IMR-90 (cell line): ENCODE results near the gene PRKCSH. TPM values are rescaled to one million over a fixed set of nuclear protein-coding genes. Genes with fewer than 3 reads are reported as not detected.
A peak's percentile ranks its signal among the peaks of the same experiment; 100 is the strongest.

Experiments used
- ATAC-seq: fragments of 200-7000 bp; cut with Tn5 transposase; 2 replicates; pipeline ENCODE4 v1.9.1; 2020; ENCODE audit warnings: low read depth, mild to moderate bottlenecking, moderate library complexity
- BruUV-seq: library from RNA; stranded (reverse); fragments of 400-500 nt; replicated peaks from 2 replicates; lab custom pipeline; 2021; lab: Mats Ljungman, UMichigan
- CTCF ChIA-PET: fragments of 300-600 bp; formaldehyde crosslinking; extraction: SDS; loops from one replicate; lab custom pipeline; 2021; ENCODE audit warnings: antibody characterized with exemption; lab: Yijun Ruan, JAX
- POLR2A ChIA-PET: fragments of 300-600 bp; sonication (Branson Sonifier 250); formaldehyde crosslinking; loops from one replicate; lab custom pipeline; 2022; ENCODE audit warnings: antibody characterized with exemption; ENCODE audit not compliant: unreplicated experiment; lab: Charles Lee
- DNase-seq: peaks from one replicate; pipeline ENCODE4 v3.0.0; 2013
- H2AFZ ChIP-seq: replicated peaks from 2 replicates; pipeline ENCODE3; 2013; ENCODE audit warnings: low read length, mild to moderate bottlenecking; ENCODE audit not compliant: poor library complexity
- H2AK5ac ChIP-seq: 2 replicates; pipeline ENCODE4 v1.6.1; 2013; ENCODE audit warnings: low read depth, low read length, inconsistent platforms
- H2AK9ac ChIP-seq: replicated peaks from 2 replicates; pipeline ENCODE3; 2013; ENCODE audit warnings: mild to moderate bottlenecking, low read depth, low read length, moderate library complexity; ENCODE audit not compliant: poor library complexity
- H2BK120ac ChIP-seq: 2 replicates; pipeline ENCODE4 v1.6.1; 2013; ENCODE audit warnings: low read depth, low read length, inconsistent platforms
- H2BK15ac ChIP-seq: 3 replicates; pipeline ENCODE4 v1.6.1; 2013; ENCODE audit warnings: low read depth, low read length, inconsistent platforms
- H2BK20ac ChIP-seq: 2 replicates; pipeline ENCODE4 v1.6.1; 2013; ENCODE audit warnings: low read depth, mild to moderate bottlenecking, inconsistent platforms, low read length, moderate library complexity
- H2BK5ac ChIP-seq: 2 replicates; pipeline ENCODE4 v1.6.1; 2013; ENCODE audit warnings: mild to moderate bottlenecking, low read depth, low read length, inconsistent platforms; ENCODE audit not compliant: poor library complexity, severe bottlenecking
- H3K14ac ChIP-seq: replicated peaks from 2 replicates; pipeline ENCODE4 v1.6.1; 2013; ENCODE audit warnings: low read depth, low read length, inconsistent platforms
- H3K18ac ChIP-seq: 2 replicates; pipeline ENCODE4 v1.6.1; 2013; ENCODE audit warnings: low read depth, low read length, control low read depth
- H3K23ac ChIP-seq: 2 replicates; pipeline ENCODE4 v1.6.1; 2013; ENCODE audit warnings: low read depth, low read length, inconsistent platforms
- H3K27ac ChIP-seq: 2 replicates; pipeline ENCODE4 v1.5.1; 2013; ENCODE audit warnings: mild to moderate bottlenecking, control low read depth, low read length; ENCODE audit not compliant: insufficient read depth
- H3K27me3 ChIP-seq: 2 replicates; pipeline ENCODE4 v1.6.1; 2013; ENCODE audit warnings: low read length; ENCODE audit not compliant: control insufficient read depth, insufficient read depth
- H3K36me3 ChIP-seq: 2 replicates; pipeline ENCODE4 v1.6.1; 2013; ENCODE audit warnings: low read length, mixed read lengths; ENCODE audit not compliant: control insufficient read depth, insufficient read depth
- H3K4ac ChIP-seq: 2 replicates; pipeline ENCODE4 v1.6.1; 2013; ENCODE audit warnings: low read depth, low read length, inconsistent platforms
- H3K4me1 ChIP-seq: 2 replicates; pipeline ENCODE4 v1.6.1; 2013; ENCODE audit warnings: low read length, mixed read lengths; ENCODE audit not compliant: control insufficient read depth, insufficient read depth
- H3K4me2 ChIP-seq: 2 replicates; pipeline ENCODE4 v1.6.1; 2013; ENCODE audit warnings: low read depth, mild to moderate bottlenecking, control low read depth, low read length, moderate library complexity
- H3K4me3 ChIP-seq: 2 replicates; pipeline ENCODE4 v1.5.1; 2013; ENCODE audit warnings: low read depth, mild to moderate bottlenecking, control low read depth, low read length, moderate library complexity; ENCODE audit not compliant: insufficient read depth
- H3K56ac ChIP-seq: 2 replicates; pipeline ENCODE4 v1.6.1; 2013; ENCODE audit warnings: low read length, inconsistent platforms; ENCODE audit not compliant: insufficient read depth; ENCODE audit errors: extremely low read depth
- H3K79me1 ChIP-seq, 2 experiments: 2 replicates each; pipeline ENCODE4 v1.6.1; 2013; ENCODE audit warnings: low read length in 2 of 2, inconsistent platforms in 1 of 2, low read depth in 1 of 2
- H3K9ac ChIP-seq: 2 replicates; pipeline ENCODE4 v1.6.1; 2013; ENCODE audit warnings: low read depth, low read length, control low read depth
- H3K9me1 ChIP-seq: 2 replicates; pipeline ENCODE4 v1.6.1; 2013; ENCODE audit warnings: low read length, inconsistent platforms; ENCODE audit not compliant: insufficient read depth
- H3K9me3 ChIP-seq: 2 replicates; pipeline ENCODE4 v1.6.1; 2013; ENCODE audit warnings: low read length; ENCODE audit not compliant: control insufficient read depth, insufficient read depth
- H4K20me1 ChIP-seq: 2 replicates; pipeline ENCODE4 v1.6.1; 2013; ENCODE audit warnings: low read length, inconsistent platforms; ENCODE audit not compliant: insufficient read depth
- H4K5ac ChIP-seq: 2 replicates; pipeline ENCODE4 v1.6.1; 2013; ENCODE audit warnings: mild to moderate bottlenecking, low read depth, low read length, control low read depth
- H4K8ac ChIP-seq, 2 experiments: 2 replicates each; pipeline ENCODE4 v1.6.1; 2013; ENCODE audit warnings: low read depth in 2 of 2, low read length in 2 of 2, control low read depth in 1 of 2, inconsistent platforms in 1 of 2
- H4K91ac ChIP-seq: 2 replicates; pipeline ENCODE4 v1.6.1; 2013; ENCODE audit warnings: low read depth, low read length, inconsistent platforms; ENCODE audit not compliant: insufficient read depth
- CEBPB ChIP-seq: IDR thresholded peaks from 2 replicates; pipeline ENCODE4 v1.6.1; 2012; ENCODE audit warnings: low read depth, low read length, improper control_type of control experiment
- MXI1 ChIP-seq: IDR thresholded peaks from 2 replicates; pipeline ENCODE4 v1.6.1; 2012; ENCODE audit warnings: low read depth, mild to moderate bottlenecking, low read length, moderate library complexity, borderline replicate concordance
- NFE2L2 ChIP-seq: fragments of 150-350 bp; IDR thresholded peaks from 2 replicates; pipeline ENCODE4 v1.6.1; 2016; ENCODE audit warnings: low read depth, mild to moderate bottlenecking, low read length
- POLR2A ChIP-seq: IDR thresholded peaks from 2 replicates; pipeline ENCODE4 v1.6.1; 2012; ENCODE audit warnings: mild to moderate bottlenecking, low read depth, low read length
- RCOR1 ChIP-seq: IDR thresholded peaks from 2 replicates; pipeline ENCODE4 v1.6.1; 2012; ENCODE audit warnings: mild to moderate bottlenecking, low read length, improper control_type of control experiment; ENCODE audit not compliant: insufficient replicate concordance
- WGBS, 2 experiments: methylation state at CpG; one replicate each; pipeline versions ENCODE4 v1.1.5 to v1.1.7; 2013; ENCODE audit warnings: missing lambda C conversion rate in 2 of 2; ENCODE audit not compliant: insufficient read length in 1 of 2; ENCODE audit errors: extremely low coverage in 2 of 2; 5-methylcytosine and 5-hydroxymethylcytosine counted together
- dilution Hi-C: fragments of 300-500 bp; cut with HindIII; formaldehyde crosslinking; loops from one replicate; pipeline ENCODE4 v1.14.3; 2018; ENCODE audit warnings: low sequenced_read_pairs; ENCODE audit not compliant: unreplicated experiment
- in situ Hi-C: fragments of 300-500 bp; cut with MboI; formaldehyde crosslinking; loops from 3 replicates; pipeline ENCODE4 v1.14.3; 2019; ENCODE audit warnings: low sequenced_read_pairs, inconsistent platforms, mixed read lengths
- intact Hi-C: fragments of 100-400 bp; cut with micrococcal nuclease; formaldehyde crosslinking; loops from 2 replicates; pipeline ENCODE4 v1.10.0; 2022
- polyA plus RNA-seq, 3 experiments: library from polyadenylated mRNA; depleted of rRNA; stranded (reverse); fragments of >200 nt; gene quantifications; 2 replicates each; pipeline ENCODE4 v1.2.3, GENCODE V29; 2012; ENCODE audit warnings: low replicate concordance in 1 of 3
- total RNA-seq: library from RNA; depleted of rRNA; stranded (reverse); fragments of >200 nt; gene quantifications from 2 replicates; pipeline ENCODE4 v1.2.3, GENCODE V29; 2012

The PRKCSH gene
- total and polyA plus RNA-seq, 2 of the 4 experiments (the other 2 are of a cell fraction), result 36.0 to 252 TPM

DNA sequence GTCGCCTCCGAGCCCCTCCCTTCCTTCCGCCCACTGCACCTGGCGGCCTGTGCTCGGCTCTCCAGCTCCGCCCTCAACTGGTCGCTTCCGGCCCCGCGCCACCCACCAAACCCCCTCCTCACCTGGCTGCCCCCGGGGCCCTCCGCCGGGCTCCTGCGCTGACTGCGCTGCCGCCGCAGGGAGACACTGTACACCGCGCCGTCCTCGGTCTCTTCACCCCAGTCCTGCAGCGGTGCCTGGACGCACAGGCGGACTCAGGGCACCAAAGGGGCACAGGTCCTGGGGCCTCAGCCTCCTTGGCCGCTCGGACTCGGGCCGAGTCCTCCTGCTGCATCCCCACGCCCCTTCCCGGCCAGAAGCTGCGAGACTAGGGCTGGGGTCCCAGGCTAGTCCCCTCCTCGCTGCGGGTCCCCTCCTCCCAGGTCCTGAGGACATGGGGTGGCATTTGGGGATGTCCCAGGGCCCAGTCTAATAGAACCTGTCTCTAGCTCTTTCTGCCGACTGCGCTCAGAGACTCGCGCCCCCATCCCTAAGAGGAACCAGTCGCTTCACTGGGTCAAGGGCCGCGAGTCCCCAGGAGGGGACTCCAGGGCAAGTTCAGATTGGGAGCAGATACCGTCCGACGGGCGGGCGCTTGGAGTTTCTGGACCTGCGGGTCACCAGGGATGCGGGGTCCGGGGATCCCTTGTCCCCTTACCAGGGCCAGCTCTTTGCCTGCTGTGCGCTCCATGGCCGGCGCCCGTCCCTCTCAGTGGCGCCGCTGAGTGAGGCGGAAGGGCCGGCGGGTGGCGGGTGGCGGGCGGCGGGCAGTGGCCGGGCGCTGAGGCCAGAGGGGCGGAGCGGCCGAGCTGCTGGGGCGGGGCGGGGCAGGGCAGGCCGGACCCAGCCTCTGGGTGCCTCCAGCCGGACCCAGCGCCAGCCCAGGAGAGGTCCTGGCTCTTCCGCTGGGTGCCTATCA is 16.6 kb upstream of the PRKCSH start, which contains the start of gene RGL3 (continued):
- TF ChIP-seq MXI1 (no peak), POLR2A (no peak)

GRCh38 chr19:11420429-11421370 is 14.7 kb upstream of the PRKCSH start:
- Histone ChIP-seq H2BK20ac (no peak overlapping the region), H3K27me3 (peaks cover 44% of the 10 kb centered on the region), H3K79me1 (no peaks in the 10 kb centered on the region), H4K5ac (no peak overlapping the region), H3K4me2 (peak overlapping the region; percentile 42; the same call in 1 of the 2 replicates), H3K4me1 (peaks cover 2% of the 10 kb centered on the region; the same call in 1 of the 2 replicates), H2AFZ (peak overlapping the region; percentile 84), H3K23ac (no peak overlapping the region), H3K9me3 (no peaks in the 10 kb centered on the region), H3K27ac (no peak overlapping the region), H3K4ac (no peak overlapping the region), H2AK9ac (peak overlapping the region; percentile 61), H3K14ac (no peak overlapping the region), H4K91ac (no peak overlapping the region), H2BK5ac (no peak overlapping the region), H4K8ac (no peak overlapping the region), H4K20me1 (no peaks in the 10 kb centered on the region), H3K36me3 (no peaks in the 10 kb centered on the region), H2AK5ac (no peak overlapping the region), H2BK15ac (no peak overlapping the region), H3K9ac (no peak overlapping the region), H3K4me3 (no peak overlapping the region; the same call in 1 of the 2 replicates), H3K9me1 (no peaks in the 10 kb centered on the region), H3K18ac (no peak overlapping the region), H3K56ac (no peak overlapping the region), H2BK120ac (no peak overlapping the region)
- ATAC-seq (peak; percentile 22; the same call in 1 of the 2 replicates), DNase-seq (no peak)
- WGBS, 2 experiments, result 2% methylated on average over 7 of the region's 46 CpGs; no CpG with 5 or more reads in 1 of the 2 experiments
- no TSS peak for BruUV-seq
- CTCF ChIA-PET, result interaction anchor here (0.6 to 1.5 kb wide), 3 partner anchors 15 to 39 kb away, joined by 3 to 4 read pairs (median 3); partner anchors contain the start of genes ODAD3 and PRKCSH
- in situ Hi-C loops (no loop called here), dilution Hi-C loops (no loop called here), intact Hi-C loops (loop anchor here (5.0 kb wide), 1 partner anchor 38 kb away; the partner anchor contains the start of gene EPOR)
- POLR2A ChIA-PET, result no interaction called here
- TF ChIP-seq NFE2L2 (no peak), CEBPB (peak; percentile 93), RCOR1 (no peak)
